ENCODE data around the gene DACT2.

Gene DACT2

DNA sequence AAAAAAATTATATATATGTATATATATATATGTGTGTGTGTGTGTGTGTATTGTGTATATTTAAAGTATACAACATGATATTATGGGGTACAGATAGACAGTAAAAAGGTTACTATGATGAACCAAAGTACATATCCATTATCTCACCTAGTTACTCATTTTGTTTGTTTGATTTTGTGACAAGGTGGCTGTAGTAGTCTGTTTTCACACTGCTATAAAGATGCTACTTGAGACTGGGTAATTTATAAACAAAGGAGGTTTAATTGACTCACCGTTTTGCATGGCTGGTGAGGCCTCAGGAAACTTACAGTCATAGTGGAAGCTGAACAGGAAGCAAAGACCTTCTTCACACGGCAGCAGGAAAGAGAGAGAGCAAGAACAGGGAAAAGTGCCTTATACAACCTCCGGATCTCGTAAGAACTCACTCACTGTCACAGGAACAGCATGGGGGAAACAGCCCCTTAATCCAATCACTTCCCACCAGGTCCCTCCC lies 30.2 kb upstream of the DACT2 start:
- DNase-seq, result no peak

DNA sequence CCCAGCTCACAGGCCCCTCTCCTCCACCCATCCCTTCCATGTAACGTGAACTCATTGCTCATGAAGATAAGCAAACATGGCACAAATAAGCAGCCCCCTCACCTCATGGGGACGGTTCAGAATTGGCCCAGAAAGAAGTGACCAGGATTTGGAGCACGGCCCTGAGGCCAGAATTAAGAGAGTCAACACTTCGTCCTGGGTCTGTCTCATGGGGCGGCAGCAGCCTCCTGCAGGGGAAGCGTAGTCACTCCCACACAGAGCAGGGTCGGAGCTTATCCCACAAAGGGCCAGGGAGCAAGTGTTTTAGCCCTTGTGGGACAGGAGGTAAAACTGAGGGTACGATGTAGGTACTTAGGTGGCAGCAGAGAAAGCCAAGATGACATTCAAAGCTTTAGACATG lies 28.6 kb upstream of the DACT2 start:
- no peak for DNase-seq

DNA sequence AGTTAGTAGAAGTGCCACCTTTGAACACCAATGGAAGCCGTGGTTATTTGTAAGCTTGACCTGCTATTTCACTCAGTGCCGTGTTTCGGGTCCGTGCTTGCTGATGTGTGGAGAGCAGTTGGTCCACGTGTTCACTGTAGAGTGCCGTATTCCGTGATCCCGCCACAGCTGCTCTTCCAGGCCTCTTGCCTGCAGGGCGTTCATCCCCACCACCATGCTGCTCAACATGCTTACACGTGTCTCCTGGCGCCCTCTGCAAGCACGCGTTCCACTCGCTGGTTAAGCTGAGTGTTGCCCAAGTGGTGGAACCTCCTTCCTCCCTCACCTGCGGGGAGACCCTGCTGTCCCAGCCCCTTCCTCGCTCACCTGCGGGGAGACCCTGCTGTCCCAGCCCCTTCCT lies 28.0 kb upstream of the DACT2 start:
- no peak for DNase-seq

DNA sequence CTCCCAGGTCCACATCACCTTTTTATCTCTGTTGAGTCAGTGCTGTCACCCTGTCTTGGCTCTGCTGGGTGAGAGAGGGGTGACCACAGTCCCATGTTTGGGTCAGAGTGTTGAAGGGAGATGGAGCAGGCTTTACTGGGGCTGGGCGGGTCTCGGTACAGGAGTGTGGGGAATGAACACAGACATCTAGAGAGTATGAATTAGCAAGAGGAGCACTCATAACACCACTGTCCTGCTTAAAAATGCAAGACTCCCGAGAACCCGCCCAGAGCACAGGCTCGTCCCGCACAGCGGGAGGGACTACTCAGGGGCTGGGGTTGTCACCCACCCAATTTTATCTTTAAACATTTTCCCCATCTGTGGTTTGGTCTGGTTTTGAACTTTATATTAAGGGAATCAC lies 27.5 kb upstream of the DACT2 start:
- no peak for DNase-seq

DNA sequence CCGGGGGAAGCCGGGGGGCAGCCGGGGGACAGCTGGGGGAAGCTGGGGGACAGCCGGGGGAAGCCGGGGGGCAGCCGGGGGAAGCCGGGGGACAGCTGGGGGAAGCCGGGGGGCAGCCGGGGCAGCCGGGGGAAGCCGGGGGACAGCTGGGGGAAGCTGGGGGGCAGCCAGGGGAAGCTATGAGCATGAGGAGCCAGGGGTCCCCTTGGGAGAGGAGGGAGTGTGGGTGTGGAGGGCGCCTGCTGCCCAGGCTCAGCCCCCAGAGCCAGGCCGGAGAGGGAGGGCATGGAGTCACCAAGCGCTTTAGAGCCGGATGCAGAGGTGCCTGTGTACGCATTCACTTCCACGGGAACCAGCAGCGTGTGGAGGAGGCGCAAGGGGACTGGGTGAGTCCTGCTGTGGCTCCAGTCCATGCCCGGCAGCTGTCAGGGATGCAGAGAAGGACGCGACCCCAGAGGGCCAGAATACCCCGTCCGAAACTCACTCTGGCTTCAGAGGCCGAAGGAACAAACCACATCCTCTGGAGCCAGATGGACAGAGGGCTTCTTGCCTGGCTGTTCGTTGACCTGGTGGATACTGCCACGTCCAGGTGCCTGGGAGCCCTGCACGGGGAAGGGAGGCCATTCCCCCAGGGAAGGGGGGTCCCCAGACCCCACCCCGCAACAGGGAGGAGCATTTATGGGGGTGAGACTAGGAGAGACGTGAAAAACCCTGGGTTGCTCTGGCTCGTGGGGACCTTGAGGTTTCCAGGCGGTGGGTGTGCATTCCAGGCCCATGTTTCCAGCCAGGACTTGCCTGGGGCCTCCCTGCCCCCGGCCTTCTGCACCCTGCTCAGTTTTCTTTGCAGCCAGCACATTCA lies 26.5 kb upstream of the DACT2 start:
- DNase-seq, result no peak

DNA sequence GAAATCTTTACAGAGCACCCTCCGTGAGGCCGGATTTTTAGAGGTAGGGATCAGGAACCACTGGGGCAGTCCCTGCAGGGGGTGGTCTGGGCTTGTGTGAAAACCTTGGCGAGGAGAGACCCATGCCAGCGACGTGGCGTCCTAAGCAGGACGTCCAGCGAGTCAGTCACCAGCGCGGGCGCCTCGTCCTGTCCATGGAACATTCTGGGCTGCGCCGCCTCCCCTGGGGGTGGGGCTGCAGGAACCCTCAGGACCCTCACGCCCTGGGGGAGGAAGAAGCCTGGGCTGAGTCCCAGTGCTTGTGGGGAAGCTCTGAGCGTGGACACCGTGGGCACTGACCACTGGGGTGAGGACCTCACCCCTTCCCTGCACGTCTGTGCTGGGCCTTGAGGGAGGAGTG lies 25.7 kb upstream of the DACT2 start:
- DNase-seq, result no peak

DNA sequence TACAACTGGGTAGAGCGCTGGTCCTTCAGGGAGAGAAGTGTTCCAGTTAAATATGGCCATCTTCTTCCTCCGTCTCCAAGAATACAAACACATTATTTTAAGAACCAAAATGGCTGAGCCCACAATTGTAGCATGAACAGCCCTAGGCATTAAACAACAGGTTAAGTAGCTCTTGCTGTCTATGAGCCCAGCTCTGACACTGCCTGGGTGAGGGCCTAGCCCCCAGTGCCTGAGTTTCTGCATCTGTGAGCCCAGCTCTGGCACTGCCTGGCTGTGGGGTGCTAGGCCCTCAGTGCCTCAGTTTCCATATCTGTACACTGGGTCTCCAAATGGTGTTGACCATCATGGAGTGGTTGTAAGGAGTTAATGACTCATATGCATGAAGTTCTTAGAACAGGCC lies 24.8 kb upstream of the DACT2 start:
- no peak for DNase-seq

DNA sequence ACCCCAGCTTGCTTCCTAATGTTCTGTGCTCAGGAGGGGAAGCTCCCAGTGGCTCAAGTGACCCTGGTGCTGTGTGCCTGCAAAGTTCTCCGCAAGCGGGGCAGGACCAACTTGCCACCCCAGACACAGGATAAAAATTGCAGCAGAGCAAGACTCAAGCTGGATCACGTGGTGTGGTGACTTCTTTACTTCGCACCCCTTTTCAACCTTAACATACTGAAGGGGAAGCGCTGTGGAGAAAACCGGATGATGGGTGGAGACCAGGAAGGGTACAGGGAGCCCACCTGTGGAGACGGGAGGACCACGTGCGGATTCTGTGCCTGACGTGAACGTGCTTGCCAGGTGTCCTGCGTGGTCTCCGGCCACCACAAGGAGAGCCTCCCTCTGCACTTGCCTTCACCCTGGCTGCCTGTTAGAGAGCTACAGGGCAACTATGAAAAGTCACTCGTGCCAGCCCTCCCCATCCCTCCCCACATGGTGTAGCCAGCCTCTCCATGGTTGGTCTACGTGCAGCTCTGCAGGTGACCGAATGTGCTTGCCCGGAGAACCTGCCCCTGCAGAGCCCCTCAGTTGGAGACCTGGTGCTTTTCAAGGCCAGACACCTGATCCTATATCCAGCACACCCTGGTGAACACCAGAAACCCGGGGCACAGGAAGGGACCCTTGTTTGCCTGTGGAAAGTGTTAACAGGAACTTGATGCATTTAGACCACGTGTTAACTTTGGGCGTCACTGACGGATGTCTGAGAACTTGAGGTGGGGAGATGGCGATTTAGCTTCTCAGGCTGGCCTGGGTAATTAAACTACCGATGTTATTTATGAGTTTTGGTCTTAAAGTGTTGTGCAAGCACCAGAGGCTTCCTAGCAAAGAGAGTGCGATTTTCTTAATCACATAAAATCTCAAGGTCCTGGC lies 23.9 kb upstream of the DACT2 start:
- DNase-seq, result peak; percentile 61

DNA sequence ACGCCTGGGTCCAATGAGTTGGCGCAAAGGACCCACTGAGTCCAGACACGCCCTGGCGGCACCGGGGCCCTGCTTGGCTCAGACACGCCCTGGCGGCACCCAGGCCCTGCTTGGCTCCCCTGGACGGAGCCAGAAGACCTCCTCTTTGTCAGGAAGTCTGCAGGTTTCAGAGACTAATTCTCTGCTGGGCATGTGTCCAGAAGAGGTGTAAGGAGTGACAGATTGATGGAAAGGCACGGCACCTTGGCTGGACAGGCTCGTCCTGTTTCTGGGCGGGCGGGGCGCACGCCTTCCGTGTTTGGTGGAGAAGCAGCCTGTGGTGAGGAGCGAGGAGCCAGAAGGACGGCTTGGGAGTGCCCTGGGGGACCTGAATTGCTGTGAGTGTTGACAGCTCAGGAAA lies 23.1 kb upstream of the DACT2 start:
- DNase-seq, result peak; percentile 16

DNA sequence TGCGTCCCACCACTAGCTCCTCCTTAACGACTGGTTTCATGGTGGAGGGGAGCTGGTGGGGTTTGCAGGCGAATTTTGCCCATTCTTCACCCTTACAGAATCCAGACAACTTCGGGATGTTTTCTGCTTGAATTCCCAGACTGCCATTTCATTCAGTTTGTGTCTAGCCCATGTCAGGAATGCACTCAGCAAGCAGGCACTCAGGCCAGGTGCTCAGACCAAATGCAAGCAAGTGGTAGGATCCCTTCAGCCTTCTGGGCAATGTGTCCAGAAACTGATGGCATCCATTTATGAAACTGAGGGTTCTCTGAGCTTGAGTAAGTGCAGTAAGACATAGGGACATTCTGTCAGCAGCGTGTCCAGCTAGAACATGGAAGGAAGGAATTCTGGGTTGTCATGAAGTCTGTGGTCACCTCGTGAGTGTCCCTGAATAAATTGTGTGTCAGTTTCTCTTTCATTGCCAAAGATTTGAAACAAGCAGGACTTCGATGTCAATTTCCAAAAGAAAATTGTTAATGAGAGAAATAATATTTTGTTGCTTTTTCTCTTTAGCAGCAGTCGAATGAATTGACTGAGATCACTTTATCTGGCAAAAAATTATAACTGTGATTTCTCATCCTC lies 21.8 kb upstream of the DACT2 start:
- no peak for DNase-seq

DNA sequence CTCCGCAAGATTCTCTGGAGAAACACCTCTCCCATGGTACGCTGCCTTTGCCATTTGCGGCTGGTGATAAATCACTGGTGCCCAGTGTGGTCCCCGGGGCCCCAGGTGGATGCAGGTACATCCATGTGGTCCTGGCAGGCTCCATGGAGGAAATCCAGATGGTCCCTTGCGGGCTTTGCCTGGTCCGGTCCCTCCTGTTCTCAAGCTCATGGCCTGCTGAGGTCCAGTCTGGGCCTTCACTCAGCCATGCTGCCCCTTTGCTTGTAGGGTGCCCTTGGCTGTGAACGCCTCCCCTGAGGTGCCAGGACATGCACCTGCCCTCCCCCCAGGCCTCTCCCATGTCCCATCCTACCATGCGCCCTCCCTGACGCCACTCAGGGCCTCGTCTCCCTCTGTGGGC lies 21.2 kb upstream of the DACT2 start:
- no peak for DNase-seq

DNA sequence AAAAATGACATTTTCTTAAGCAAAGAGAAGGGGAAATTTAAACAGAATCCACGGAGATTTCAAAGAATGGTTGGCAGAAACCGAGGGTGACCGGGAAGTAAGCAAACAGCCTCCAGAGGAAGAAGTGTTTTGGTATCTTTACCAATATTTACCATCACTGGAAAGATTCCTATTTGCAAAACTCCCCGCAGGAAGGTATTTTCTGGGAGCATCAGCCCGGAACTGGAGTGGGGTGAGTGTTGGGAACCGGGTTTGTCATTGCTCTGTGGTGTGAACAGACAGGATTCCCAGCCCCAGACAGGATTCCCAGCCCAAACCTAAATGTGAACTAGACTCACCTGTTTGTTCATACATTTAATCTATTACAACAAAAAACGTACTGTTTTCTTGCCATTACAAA lies 19.2 kb upstream of the DACT2 start:
- no peak for DNase-seq

DNA sequence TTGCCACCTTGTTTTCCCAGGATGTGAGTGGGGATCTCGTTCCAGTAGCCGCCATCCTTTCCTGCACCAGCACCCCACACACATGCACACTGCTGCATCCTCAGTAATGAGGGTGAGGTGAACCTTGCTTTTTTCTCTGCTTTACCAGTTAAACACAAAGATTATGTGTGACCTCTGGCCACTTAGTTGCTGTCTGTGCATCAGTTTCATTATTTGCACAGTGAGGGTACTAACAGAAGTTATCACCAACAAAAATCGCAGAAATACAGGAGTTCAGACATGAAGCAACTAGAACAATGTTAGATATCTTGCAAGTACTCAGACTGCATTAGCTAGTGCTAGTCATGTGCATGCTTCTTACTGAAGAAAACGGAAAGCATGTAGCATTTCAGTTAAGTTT lies 17.4 kb upstream of the DACT2 start:
- DNase-seq, result no peak

DNA sequence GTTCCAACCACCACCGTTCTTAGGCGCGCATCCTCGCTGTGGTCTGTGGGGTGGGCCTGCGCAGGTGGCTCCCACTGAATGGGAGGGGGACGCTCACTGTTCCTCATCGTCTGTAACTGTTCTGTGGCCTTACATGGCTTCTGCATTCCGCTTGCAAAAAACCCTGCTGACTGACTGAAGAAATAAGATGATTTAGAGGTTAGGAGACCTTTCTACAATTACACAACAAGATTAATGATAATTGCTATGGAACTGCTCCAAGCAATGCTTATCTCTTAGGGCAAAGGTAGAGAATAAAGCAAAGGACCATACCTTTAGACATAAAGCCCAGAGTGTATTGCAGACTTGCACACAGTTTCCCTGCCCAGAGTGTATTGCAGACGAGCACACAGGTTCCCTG lies 14.4 kb upstream of the DACT2 start:
- DNase-seq, result no peak

DNA sequence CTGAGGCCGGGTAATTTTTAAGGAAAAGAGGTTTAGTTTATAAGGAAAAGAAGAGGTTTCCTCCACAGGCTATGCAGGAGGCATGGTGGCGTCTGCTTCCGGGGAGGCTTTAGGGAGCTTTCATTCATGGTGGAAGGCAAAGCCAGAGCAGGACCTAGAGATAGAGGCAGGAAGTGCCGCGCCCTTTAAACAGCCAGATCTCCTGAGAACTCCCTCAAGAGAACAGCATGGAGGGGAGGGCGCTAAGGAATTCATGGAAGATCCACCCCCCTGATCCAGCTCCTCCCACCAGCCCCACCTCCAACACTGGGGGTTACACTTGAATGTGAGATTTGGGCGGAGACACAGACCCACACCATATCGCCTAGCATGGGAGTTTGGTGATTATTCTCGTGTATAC lies 13.9 kb upstream of the DACT2 start:
- DNase-seq, result no peak

DNA sequence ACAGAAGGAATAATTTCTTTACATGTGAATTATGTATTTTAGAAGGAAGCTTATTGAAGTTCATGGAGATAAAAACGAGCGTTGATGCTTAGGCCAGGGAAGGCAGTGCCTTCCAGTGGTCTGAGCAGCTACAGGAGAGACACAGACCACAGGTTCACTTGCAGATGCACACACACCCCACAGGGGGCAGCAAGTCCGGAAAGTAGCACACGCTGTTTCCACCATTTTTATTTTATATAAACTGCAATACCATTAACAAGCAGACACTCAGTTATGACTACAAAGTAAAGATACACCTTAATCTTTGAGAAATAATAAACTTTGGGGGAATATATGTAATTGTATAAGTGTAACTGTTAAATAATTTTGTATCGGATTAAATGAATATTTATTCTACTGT lies 13.5 kb upstream of the DACT2 start:
- DNase-seq, result peak; percentile 36

DNA sequence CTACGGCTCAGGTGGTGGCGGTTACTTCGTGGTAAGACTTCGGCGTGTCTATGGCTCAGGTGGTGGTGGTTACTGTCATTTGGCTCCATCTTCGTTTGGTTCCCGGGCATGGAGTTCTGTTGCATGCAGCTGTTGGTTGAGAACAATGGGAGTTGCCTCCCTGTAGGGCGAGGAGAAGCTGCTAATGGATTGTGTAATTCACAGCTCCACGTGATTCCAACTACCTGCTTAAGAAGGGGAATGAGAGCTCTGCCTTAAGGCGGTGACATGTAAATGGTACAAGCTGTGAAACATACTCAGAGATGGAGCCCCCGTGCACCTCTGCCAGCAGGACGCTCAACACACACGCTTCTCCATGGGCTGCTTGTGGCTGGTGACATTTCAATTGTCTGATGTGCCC lies 12.4 kb upstream of the DACT2 start:
- peak; percentile 82 for DNase-seq

DNA sequence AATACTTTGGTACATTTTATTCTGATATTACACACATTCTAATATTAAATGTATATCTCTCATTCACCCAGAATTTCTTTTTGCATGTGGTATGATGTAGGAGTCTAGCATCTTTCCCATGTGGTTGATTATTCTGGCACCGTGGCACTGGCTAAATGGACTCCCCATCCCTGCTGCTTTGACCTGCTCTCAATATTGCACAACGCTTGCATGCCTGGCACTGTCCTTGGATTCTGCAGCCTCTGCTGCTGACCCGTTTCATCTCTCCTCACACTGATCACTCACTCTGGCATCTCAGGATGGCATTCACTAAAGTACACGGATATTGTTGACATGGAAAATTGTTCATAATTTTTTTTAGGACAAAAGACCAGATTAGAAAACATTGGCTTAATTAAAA lies 11.5 kb upstream of the DACT2 start:
- no peak for DNase-seq

DNA sequence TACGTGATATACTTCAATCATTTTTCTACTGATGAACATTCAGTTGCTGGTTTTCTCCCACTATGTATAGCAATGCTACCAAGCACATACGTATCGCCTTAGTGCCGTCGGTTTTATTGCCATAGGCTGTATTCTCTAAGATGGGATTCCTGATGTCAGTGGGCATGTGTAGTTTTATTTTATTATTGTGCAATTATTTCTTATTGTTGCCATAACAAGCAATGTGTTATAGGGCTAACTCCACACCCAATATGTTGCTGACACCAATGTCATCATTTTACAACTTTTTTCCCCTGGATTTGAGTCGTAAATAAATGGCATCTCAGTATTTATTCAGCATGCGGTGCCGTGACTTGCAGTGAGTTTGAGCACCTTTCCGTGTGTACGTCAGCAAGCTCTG lies 10.8 kb upstream of the DACT2 start:
- DNase-seq, result no peak

DNA sequence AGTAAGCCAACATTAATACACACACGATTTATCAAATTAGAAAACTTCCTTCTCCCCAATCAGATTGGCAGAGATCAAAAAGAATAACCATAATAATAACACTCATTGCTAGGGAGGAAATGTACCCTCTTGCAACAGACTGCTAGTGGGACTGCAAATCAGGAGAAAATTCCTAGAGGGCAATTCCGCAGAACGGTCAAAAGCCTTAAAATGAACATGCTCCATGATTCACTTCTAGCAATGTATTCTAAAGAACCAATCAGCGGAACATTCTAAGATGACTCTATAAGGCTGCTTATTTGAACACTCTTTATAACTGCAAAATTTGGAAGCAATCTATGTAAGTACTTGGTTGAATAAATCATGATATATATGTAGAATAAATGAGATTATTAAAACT lies 8.5 kb upstream of the DACT2 start:
- DNase-seq, result no peak

DNA sequence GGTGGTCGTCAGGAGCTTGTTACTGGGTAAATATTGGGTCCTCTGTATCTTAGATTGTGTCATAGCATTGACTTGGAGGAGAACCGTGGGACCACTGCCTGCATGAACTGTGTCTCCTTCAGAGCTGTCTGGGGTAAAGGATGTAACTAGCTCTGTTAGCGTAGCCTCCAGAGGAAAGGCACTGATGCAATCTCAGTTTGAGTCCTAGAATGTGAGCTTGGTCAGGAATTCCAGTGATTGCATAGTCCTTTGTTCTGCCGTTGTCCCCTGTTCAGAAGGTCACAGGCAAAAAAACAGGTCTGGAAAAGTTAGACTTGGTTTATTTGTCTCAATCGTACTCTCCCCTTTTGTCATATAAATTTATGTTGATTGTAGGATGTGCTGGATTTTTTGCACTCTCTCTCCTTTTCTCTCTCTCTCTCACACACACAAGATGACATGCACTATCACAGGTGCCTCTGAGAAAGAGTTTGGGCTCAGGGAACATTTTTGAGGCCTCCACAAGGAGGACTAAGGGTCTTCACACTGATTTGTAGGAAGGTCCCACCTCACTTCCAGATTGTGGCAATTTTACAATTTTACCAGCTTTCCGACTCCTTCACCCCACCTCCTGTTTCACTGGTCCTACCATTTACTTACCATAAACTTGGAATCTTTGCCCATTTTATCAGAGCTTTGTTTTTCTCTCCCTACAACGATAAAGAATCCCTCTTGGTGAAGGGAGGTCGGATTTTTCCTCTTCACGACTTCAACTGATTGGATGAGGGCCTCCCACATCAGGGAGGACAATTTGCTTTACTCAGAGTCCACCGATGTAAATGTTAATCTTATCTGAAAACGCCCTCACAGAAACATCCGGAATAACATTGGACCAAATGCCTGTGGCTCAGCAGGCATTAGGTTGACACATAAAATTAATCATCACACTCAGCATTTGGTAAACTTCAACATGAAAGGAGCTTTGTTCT lies 7.0 kb upstream of the DACT2 start:
- DNase-seq, result no peak

DNA sequence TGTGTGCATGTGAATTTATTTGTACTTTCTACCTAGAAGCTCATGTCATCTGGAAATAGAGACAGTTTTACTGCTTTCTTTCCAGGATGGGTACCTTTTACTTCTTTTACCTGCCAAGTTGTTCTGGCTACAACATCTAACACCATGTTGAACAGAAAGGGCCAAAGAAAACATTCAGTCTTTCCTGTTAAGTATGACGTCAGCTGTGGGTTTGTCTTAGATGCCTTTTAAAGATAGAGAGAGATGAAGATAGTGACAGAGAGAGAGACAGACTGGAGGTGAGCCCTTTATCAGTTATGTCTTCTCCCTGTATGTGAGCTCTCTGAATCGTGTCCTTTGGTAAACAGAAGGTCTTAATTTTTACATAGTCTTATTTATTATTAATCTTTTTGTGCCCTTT lies 3.4 kb upstream of the DACT2 start:
- DNase-seq, result no peak

All from NCI-H146 (cell line).